C4-2B (cell line): Measurements from ENCODE around the gene ABHD4.

ENCODE experiments used
- H3K27ac ChIP-seq: fragments of 450-650 bp; 2 replicates; pipeline ENCODE4 v1.5.1; 2017
- CTCF ChIP-seq: fragments of 450-650 bp; conservative IDR thresholded peaks from 2 replicates; pipeline ENCODE4 v1.5.1; 2017; ENCODE audit warnings: mild to moderate bottlenecking
- ZFX ChIP-seq: fragments of 450-650 bp; IDR thresholded peaks from 2 replicates; pipeline ENCODE4 v1.6.1; 2017

The ABHD4 gene

GRCh38 chr14:22648506-22648905 is 50.4 kb downstream of the ABHD4 start:
- no peak overlapping the region for H3K27ac ChIP-seq
- TF ChIP-seq CTCF: no peak
- TF ChIP-seq ZFX: no peak

GRCh38 chr14:22650046-22650739 is 52.1 kb downstream of the ABHD4 start:
- no peak for TF ChIP-seq CTCF
- TF ChIP-seq ZFX: no peak
- no peak overlapping the region for H3K27ac ChIP-seq

- H3K27ac ChIP-seq: no peak overlapping the region
- TF ChIP-seq ZFX (no peak), CTCF (no peak)
Measured at GRCh38 chr14:22650960-22651521, 52.9 kb downstream of the ABHD4 start.

GRCh38 chr14:22651586-22651985 is 53.5 kb downstream of the ABHD4 start:
- TF ChIP-seq ZFX: no peak
- no peak for TF ChIP-seq CTCF
- no peak overlapping the region for H3K27ac ChIP-seq

GRCh38 chr14:22653012-22653621 is 55.0 kb downstream of the ABHD4 start:
- TF ChIP-seq CTCF: peak; percentile 84
- TF ChIP-seq ZFX: no peak
- no peak overlapping the region for H3K27ac ChIP-seq

- H3K27ac ChIP-seq: no peak overlapping the region
- TF ChIP-seq ZFX (no peak), CTCF (no peak)
Measured at GRCh38 chr14:22656226-22656625, 58.1 kb downstream of the ABHD4 start.
